Mucosa of descending colon (tissue), 3 donors: Measurements from ENCODE around the gene LTB4R. TPM values are rescaled to one million over a fixed set of nuclear protein-coding genes. Genes with fewer than 3 reads are reported as not detected.

Source experiments
- ATAC-seq: fragments of 200-7000 bp; cut with Tn5 transposase; one replicate; pipeline ENCODE4 v1.9.1; 2020; ENCODE audit warnings: mild to moderate bottlenecking, moderate library complexity
- DNase-seq, 3 donors: peaks; one replicate each; pipeline ENCODE4 v3.0.0-alpha.2; 2020
- H3K36me3 ChIP-seq: fragments of 200-600 bp; one replicate; pipeline ENCODE4 v1.8.0; 2021; ENCODE audit warnings: low read depth, mild to moderate bottlenecking
- H3K4me1 ChIP-seq: fragments of 200-600 bp; one replicate; pipeline ENCODE4 v1.8.0; 2021; ENCODE audit warnings: low read depth, mild to moderate bottlenecking
- H3K4me3 ChIP-seq: fragments of 200-600 bp; one replicate; pipeline ENCODE4 v1.8.0; 2021; ENCODE audit warnings: mild to moderate bottlenecking
- H3K9me3 ChIP-seq: fragments of 200-600 bp; one replicate; pipeline ENCODE4 v1.8.0; 2021; ENCODE audit warnings: mild to moderate bottlenecking
- CTCF ChIP-seq: fragments of 200-600 bp; IDR thresholded peaks from one replicate; pipeline ENCODE4 v1.8.0; 2022; ENCODE audit warnings: antibody characterized with exemption, mild to moderate bottlenecking
- intact Hi-C, 2 donors: fragments of 100-400 bp; cut with DNase I in 1 of 2; cut with micrococcal nuclease in 1 of 2; formaldehyde crosslinking; loops; one replicate each; pipeline versions ENCODE4 v1.11.0 to v1.11.1; 2022; cut with DNase I, micrococcal nuclease
- total RNA-seq, 3 donors: library from RNA; stranded (reverse); fragmentation: NEBNext Ultra II Directional in 2 of 3; extraction: Animal tissue kit (Norgen Biotek cat#: 25700) in 2 of 3; gene quantifications; one replicate each; pipeline versions ENCODE4 v1.2.1 to v1.2.4, GENCODE V29; 2021 to 2023
- donor health status: DM: no; HTN: no; CAD: no; lungs with moderate emphysema.
- donor health status: DM: no; HTN: no; CAD: no.
- donor health status: DM: no; HTN: yes; CAD: no.

The LTB4R gene
- total RNA-seq, 3 donors from 2014 or later: 3.4 to 6.1 (median 3.8) TPM

- Histone ChIP-seq H3K9me3 (no peaks in the 10 kb centered on the region), H3K36me3 (no peaks in the 10 kb centered on the region), H3K4me1 (peaks cover 29% of the 10 kb centered on the region), H3K4me3 (no peak overlapping the region)
- intact Hi-C loops: loop anchor here (5.0 kb wide), 3 partner anchors 38 to 108 kb away; partner anchors contain the start of gene NFATC4 (in 1 of the 2)
- ATAC-seq (peak; percentile 10), DNase-seq (peak; percentile 48 to 84 (median 57))
- no peak for TF ChIP-seq CTCF
Observed at GRCh38 chr14:24329736-24330135, 18.4 kb downstream of the LTB4R start.

- no peaks in the 10 kb centered on the region for H3K9me3 ChIP-seq
- intact Hi-C loops: loop anchor here (5.0 kb wide), 3 partner anchors 36 to 106 kb away; partner anchors contain the start of gene NFATC4 (in 1 of the 2)
- no peak for TF ChIP-seq CTCF
- ATAC-seq (no peak), DNase-seq (peak in 1 of 3 donors; percentile 55)
- H3K4me1 ChIP-seq: peaks cover 36% of the 10 kb centered on the region
- no peak overlapping the region for H3K4me3 ChIP-seq
- H3K36me3 ChIP-seq: no peaks in the 10 kb centered on the region
Observed at GRCh38 chr14:24330973-24331674, 19.8 kb downstream of the LTB4R start.

- ATAC-seq: no peak
- intact Hi-C loops: loop anchor here (5.0 kb wide), 3 partner anchors 36 to 106 kb away; partner anchors contain the start of gene NFATC4 (in 1 of the 2)
Observed at GRCh38 chr14:24331731-24332267, 20.5 kb downstream of the LTB4R start.

GRCh38 chr14:24332268-24332993, 21.1 kb downstream of the LTB4R start:
- intact Hi-C loops: loop anchor here (5.0 kb wide), 3 partner anchors 35 to 105 kb away; partner anchors contain the start of gene NFATC4 (in 1 of the 2)
- DNase-seq: peak; percentile 76 to 87 (median 80)
- TF ChIP-seq CTCF: peak; percentile 60
- Histone ChIP-seq H3K4me1 (peaks cover 36% of the 10 kb centered on the region), H3K9me3 (no peaks in the 10 kb centered on the region), H3K36me3 (no peaks in the 10 kb centered on the region), H3K4me3 (no peak overlapping the region)
- ATAC-seq: peak; percentile 75

More at GRCh38 chr14:24331731-24332267, 20.5 kb downstream of the LTB4R start:
- no peaks in the 10 kb centered on the region for H3K36me3 ChIP-seq
- peak in 2 of 3 donors; percentile 42 to 62 for DNase-seq
- H3K4me3 ChIP-seq: no peak overlapping the region
- no peaks in the 10 kb centered on the region for H3K9me3 ChIP-seq
- TF ChIP-seq CTCF: no peak
- peaks cover 36% of the 10 kb centered on the region for H3K4me1 ChIP-seq

- ATAC-seq: peak; percentile 18
- Histone ChIP-seq H3K36me3 (no peaks in the 10 kb centered on the region), H3K4me1 (peaks cover 48% of the 10 kb centered on the region), H3K4me3 (no peak within 1 kb of the TSS), H3K9me3 (no peaks in the 10 kb centered on the region)
- peak in 2 of 3 donors; percentile 59 to 64 for DNase-seq
- TF ChIP-seq CTCF: no peak
- intact Hi-C loops: loop anchor here (5.0 kb wide), 3 partner anchors 33 to 103 kb away; partner anchors contain the start of gene NFATC4 (in 1 of the 2)
Observed at GRCh38 chr14:24334431-24335291, 23.4 kb downstream of the LTB4R start, which contains the start of gene ADCY4. Gene ADCY4, minus strand, starts transcription at chr14:24335071. Its CDS starts 419 bp downstream, at chr14:24334652.
